AG04449 (cell line): Measurements from ENCODE around the gene PPCS.
A peak's percentile ranks its signal among the peaks of the same experiment; 100 is the strongest.

Experiments
- CTCF ChIA-PET: fragments of 350-600 bp; formaldehyde crosslinking; extraction: SDS; loops from one replicate; lab custom pipeline; 2021; ENCODE audit warnings: antibody characterized with exemption; lab: Yijun Ruan, JAX
- POLR2A ChIA-PET: fragments of 400-600, 350-600 bp; formaldehyde crosslinking; extraction: SDS; loops from one replicate; lab custom pipeline; 2020; ENCODE audit warnings: antibody characterized with exemption, inconsistent platforms; lab: Yijun Ruan, JAX
- DNase-seq: peaks from one replicate; pipeline ENCODE4 v3.0.0-alpha.2; 2010; ENCODE audit warnings: low read depth, low spot score
- H3K4me3 ChIP-seq: 2 replicates; pipeline ENCODE4 v1.5.1; 2011; ENCODE audit warnings: low read depth, mild to moderate bottlenecking, control low read depth, low read length
- TF ChIP-seq, protein P1 (sequence below): IDR thresholded peaks from one replicate; pipeline ENCODE4 v1.5.1; 2011; ENCODE audit warnings: mild to moderate bottlenecking, moderate library complexity, low read length, control low read depth, inconsistent platforms; ENCODE audit not compliant: insufficient read depth; ENCODE audit errors: missing control alignments

PPCS gene

DNA sequence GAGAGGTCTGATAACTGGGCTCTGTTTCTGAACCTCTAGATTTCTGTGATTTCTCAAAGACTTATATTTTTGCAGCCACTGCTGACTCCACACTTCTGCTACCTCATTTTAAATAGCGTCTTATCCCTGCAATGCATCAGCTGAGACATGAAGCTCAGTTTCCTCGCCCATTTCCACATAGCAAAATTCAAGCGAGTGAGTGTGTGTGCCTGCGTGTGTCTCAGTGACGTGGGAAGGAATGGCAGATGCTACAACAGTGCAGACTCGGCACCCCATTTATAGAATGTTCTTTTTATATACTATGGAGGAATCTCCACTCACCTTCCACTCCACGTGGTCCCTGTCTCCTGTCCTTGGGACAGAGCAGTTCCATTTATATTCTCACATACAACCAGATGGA is 36.2 kb upstream of the PPCS start:
- ChIA-PET CTCF (no interaction called here), POLR2A (interaction anchor here (0.7 kb wide), 1 partner anchor 633 kb away, joined by 3 read pairs; no protein-coding TSS in a partner anchor)
- TF ChIP-seq, protein P1, sequence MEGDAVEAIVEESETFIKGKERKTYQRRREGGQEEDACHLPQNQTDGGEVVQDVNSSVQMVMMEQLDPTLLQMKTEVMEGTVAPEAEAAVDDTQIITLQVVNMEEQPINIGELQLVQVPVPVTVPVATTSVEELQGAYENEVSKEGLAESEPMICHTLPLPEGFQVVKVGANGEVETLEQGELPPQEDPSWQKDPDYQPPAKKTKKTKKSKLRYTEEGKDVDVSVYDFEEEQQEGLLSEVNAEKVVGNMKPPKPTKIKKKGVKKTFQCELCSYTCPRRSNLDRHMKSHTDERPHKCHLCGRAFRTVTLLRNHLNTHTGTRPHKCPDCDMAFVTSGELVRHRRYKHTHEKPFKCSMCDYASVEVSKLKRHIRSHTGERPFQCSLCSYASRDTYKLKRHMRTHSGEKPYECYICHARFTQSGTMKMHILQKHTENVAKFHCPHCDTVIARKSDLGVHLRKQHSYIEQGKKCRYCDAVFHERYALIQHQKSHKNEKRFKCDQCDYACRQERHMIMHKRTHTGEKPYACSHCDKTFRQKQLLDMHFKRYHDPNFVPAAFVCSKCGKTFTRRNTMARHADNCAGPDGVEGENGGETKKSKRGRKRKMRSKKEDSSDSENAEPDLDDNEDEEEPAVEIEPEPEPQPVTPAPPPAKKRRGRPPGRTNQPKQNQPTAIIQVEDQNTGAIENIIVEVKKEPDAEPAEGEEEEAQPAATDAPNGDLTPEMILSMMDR: no peak
- DNase-seq: no peak
- no peak overlapping the region for H3K4me3 ChIP-seq

DNA sequence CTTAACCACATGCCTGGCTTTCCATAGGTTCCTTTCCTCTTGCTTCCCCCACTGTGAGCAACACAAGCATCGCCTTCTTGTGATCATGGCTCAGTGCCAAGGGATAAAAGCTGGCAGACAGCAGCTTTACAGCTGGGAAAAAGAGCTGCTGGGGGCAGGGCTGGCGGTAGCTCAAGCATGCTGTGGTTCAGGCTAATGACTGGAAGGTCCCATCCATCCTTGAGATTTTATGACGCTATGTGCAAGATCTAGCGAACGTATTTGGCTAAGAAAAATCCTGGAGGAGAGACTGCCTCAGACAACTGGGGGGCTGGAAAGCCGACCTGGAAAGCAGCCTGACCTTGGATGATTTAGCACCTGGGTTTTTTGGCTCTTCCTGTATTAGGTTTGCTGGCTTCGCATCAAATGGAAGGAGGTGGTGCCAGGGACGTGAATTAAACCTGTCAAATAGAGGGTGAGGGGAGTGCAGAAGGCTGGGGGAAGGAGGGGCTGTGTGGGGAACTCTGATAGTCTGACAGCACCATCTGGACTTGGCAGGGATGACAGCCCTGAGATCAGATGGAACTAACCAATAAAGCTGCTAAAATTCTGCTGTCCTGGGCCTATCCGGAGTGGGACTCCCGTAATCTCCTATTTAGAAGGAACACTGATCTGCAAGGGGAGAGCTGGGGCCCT is 35.3 kb upstream of the PPCS start:
- CTCF ChIA-PET: interaction anchor here (1.5 kb wide), 1 partner anchor 13 kb away, joined by 3 read pairs; no protein-coding TSS in a partner anchor
- DNase-seq: peak; percentile 87

DNA sequence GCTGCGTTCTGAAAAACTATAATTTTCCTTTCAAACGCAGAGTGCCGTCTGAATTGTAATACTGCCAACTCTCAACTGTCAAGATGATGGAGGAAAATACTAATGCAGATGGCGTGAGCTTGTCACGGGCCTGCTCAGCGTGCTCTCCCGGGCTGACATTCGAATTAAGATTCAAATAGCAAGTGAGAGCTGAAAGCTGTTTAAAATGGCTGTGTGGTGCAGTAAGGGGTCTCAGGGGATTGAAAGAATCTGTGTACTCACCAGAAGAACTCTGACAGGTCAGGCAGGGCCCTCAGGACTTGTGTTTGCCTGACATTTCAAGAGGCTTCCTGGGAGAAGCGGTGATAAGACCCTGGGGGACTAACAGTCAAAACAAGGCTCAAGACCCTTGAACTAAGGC is 33.6 kb upstream of the PPCS start:
- no peak for DNase-seq
- TF ChIP-seq, protein P1: no peak
- ChIA-PET POLR2A (no interaction called here), CTCF (interaction anchor here (1.5 kb wide), 1 partner anchor 11 kb away, joined by 3 read pairs; no protein-coding TSS in a partner anchor)
- H3K4me3 ChIP-seq: no peak overlapping the region

More for the DNA sequence above, 35.3 kb upstream of the PPCS start:
- TF ChIP-seq, protein P1: no peak
- POLR2A ChIA-PET: interaction anchor here (1.1 kb wide), 1 partner anchor 36 kb away, joined by 4 read pairs; no protein-coding TSS in a partner anchor
- H3K4me3 ChIP-seq: no peak overlapping the region

DNA sequence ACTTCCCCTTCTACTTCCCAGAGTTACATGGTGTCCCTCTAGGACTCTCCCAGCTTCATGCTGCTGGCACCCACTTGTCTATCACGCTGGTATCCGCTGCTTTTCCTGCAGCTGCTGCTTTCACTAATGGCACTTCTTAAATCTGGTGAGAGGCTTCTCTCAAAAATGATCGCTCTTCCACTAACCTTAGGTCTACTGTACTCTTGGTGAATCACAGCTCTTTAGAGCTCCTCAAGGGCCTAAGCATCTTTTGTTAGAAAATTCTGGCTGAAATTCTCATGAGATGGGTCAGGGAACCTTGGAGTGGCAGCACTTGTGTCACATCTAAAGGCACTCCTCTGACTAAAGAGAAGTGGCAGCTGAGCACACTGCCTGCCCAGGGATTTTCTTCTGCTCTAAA is 32.7 kb upstream of the PPCS start:
- H3K4me3 ChIP-seq: no peak overlapping the region
- POLR2A ChIA-PET: no interaction called here
- CTCF ChIA-PET: no interaction called here
- no peak for DNase-seq
- TF ChIP-seq, protein P1: no peak

DNA sequence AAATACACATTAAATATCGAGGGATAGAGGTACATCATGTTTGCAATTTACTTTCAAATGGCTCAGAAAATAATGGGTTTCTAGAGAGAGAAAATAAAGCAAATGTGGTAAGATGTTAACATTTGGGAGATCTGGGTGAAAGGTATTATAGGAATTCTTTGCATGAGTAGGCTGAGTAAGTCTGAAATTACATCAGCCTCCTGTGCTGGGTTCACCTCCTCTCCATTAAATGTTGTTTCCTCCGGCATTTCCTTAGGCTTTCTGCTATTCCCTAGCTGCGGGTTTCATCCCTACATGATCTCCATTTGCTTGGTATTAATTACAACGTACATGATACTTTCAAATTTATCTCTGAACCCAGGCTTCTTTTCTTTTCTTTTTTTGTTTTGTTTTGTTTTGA is 32.1 kb upstream of the PPCS start:
- no peak for DNase-seq
- TF ChIP-seq, protein P1: no peak
- no peak overlapping the region for H3K4me3 ChIP-seq
- ChIA-PET CTCF (no interaction called here), POLR2A (interaction anchor here (0.7 kb wide), 1 partner anchor 33 kb away, joined by 4 read pairs; no protein-coding TSS in a partner anchor)

DNA sequence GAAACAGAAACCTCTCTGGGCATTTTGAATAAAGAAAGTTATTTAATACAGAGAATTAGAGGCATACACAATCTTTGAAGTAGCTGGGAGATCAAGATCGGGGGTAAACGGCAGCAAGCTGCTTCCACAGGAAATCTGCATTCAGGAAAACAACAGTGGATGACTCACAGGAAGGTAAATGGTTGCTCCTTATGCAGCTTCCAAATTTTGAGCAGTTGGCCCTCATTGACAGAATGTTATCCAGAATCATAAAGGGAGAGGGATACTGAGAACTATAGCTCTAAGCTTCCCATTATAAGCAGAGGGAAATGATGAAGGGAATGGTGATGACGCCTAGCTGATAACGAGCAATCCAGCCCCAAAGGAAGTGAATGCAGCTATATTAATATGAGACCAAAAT is 29.1 kb upstream of the PPCS start:
- no peak for DNase-seq
- CTCF ChIA-PET: interaction anchor here (0.7 kb wide), 1 partner anchor 83 kb away, joined by 3 read pairs; no protein-coding TSS in a partner anchor

More for the DNA sequence above, 29.1 kb upstream of the PPCS start:
- POLR2A ChIA-PET: no interaction called here
- TF ChIP-seq, protein P1: no peak
- no peak overlapping the region for H3K4me3 ChIP-seq
